CD4-positive, alpha-beta T cell treated with Interleukin-17A for 1 hour (primary cell): Measurements from ENCODE around the gene LSM7.

Experiments used
- DNase-seq: peaks from one replicate; pipeline ENCODE4 v3.0.0-alpha.2; 2020

LSM7 gene

GRCh38 chr19:2274931-2275535 is 53.4 kb downstream of the LSM7 start:
- peak; percentile 59 for DNase-seq

- DNase-seq, result no peak
These were observed 54.1 kb downstream of the LSM7 start for GRCh38 chr19:2274185-2274711.

- peak; percentile 81 for DNase-seq
These were observed 54.8 kb downstream of the LSM7 start for GRCh38 chr19:2273356-2274184.
